Measurements from ENCODE around the gene MINDY1. TPM values are rescaled to one million over a fixed set of nuclear protein-coding genes. Genes with fewer than 3 reads are reported as not detected.

The MINDY1 gene
- total and polyA plus RNA-seq, 9 of the 15 experiments (the other 6 are each of a cell fraction or from before 2014, with no cell fraction given) = 0.49 to 11.0 (median 6.0) TPM

GRCh38 chr1:151002611-151003010, 4.1 kb downstream of the MINDY1 start (continued):
- TF ChIP-seq ARID3A (IDR thresholded peaks at IDR 0.05; ENCODE audit: borderline replicate concordance, low read depth, low read length) (no peak), STAT6 (CRISPR knock-in tag; IDR thresholded peaks at IDR 0.05) (no peak), SP2 (IDR thresholded peaks at IDR 0.05; ENCODE audit: extremely low read depth, low read depth, low read length, poor library complexity, severe bottlenecking) (no peak), TAF7 (tag; IDR thresholded peaks at IDR 0.05) (no peak), ZNF143 (CRISPR knock-in tag; IDR thresholded peaks at IDR 0.05) (no peak), SMAD4 (CRISPR knock-in tag; conservative IDR thresholded peaks at IDR 0.05) (no peak), GTF2B (IDR thresholded peaks at IDR 0.05; ENCODE audit: extremely low read depth, insufficient read length) (no peak), ZNF324 (CRISPR knock-in tag; IDR thresholded peaks at IDR 0.05) (no peak), ILF3 (IDR thresholded peaks at IDR 0.05; ENCODE audit: borderline replicate concordance) (no peak), SRSF9 (IDR thresholded peaks at IDR 0.05; ENCODE audit: borderline replicate concordance, low read depth, low read length) (no peak), CGGBP1 (CRISPR knock-in tag; IDR thresholded peaks at IDR 0.05) (no peak), SMAD1 (IDR thresholded peaks at IDR 0.05; ENCODE audit: low read depth, low read length, partially characterized antibody) (no peak)

Measured in K562 (cell line).